Neural progenitor cell (in vitro differentiated cells): ENCODE measurements around the gene NPC2.

Source experiments
- EZH2 ChIP-seq: fragments of 200-600 bp; sonication (generic); IDR thresholded peaks from 2 replicates; pipeline ENCODE4 v1.6.1; 2017; ENCODE audit warnings: antibody characterized with exemption, mild to moderate bottlenecking, moderate library complexity
- EZH2phosphoT487 ChIP-seq: fragments of 200-600 bp; sonication (generic); IDR thresholded peaks from 2 replicates; pipeline ENCODE4 v1.6.1; 2017; ENCODE audit warnings: antibody characterized with exemption
- TF ChIP-seq, protein P1 (sequence below): fragments of 200-600 bp; sonication (generic); IDR thresholded peaks from 2 replicates; pipeline ENCODE4 v1.5.1; 2017; ENCODE audit warnings: antibody characterized with exemption, mild to moderate bottlenecking

DNA sequence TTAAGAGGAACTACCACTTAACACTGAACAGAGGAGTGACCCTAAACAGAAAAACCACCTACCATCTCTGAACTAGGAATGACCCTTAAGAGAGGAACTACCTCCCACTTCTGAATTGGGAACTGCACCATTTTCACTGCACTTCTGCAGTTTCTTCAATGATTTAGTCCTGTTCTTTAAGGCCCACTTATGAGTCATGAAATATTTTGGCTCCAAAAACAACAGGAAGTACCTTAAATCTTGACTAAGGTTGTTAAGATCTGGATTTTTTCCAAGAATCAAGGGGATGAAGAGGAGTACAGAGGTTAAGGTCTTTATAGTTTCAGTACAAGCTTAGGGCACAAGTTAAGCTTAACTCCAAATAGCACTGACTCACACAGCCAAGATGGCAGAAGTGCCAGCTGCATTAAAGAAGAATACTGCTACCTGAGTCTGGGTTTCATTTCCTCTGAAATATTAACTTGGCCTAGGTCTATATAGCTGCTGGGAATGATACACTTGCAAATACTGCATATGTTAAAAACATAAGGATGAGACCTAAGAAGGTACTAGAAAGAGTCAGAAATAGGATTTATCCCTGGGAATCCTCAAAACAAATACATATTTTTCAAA is 4.2 kb downstream of the NPC2 start:
- TF ChIP-seq, protein P1, sequence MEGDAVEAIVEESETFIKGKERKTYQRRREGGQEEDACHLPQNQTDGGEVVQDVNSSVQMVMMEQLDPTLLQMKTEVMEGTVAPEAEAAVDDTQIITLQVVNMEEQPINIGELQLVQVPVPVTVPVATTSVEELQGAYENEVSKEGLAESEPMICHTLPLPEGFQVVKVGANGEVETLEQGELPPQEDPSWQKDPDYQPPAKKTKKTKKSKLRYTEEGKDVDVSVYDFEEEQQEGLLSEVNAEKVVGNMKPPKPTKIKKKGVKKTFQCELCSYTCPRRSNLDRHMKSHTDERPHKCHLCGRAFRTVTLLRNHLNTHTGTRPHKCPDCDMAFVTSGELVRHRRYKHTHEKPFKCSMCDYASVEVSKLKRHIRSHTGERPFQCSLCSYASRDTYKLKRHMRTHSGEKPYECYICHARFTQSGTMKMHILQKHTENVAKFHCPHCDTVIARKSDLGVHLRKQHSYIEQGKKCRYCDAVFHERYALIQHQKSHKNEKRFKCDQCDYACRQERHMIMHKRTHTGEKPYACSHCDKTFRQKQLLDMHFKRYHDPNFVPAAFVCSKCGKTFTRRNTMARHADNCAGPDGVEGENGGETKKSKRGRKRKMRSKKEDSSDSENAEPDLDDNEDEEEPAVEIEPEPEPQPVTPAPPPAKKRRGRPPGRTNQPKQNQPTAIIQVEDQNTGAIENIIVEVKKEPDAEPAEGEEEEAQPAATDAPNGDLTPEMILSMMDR: no peak
- TF ChIP-seq EZH2: no peak
- TF ChIP-seq EZH2phosphoT487: no peak
